PC-3 (cell line): ENCODE data around the gene CDK7. TPM values are rescaled to one million over a fixed set of nuclear protein-coding genes. Genes with fewer than 3 reads are reported as not detected.

Experiments
- ATAC-seq: fragments of 200-7000 bp; cut with Tn5 transposase; 2 replicates; pipeline ENCODE4 v1.9.1; 2020; ENCODE audit warnings: mild to moderate bottlenecking, moderate library complexity
- BruUV-seq: library from RNA; stranded (reverse); fragments of 400-500 nt; replicated peaks from 2 replicates; lab custom pipeline; 2021; lab: Mats Ljungman, UMichigan
- CTCF ChIA-PET: fragments of 300-600 bp; sonication (Branson Sonifier 250); formaldehyde crosslinking; loops from one replicate; lab custom pipeline; 2022; ENCODE audit warnings: antibody characterized with exemption; lab: Charles Lee
- POLR2A ChIA-PET: fragments of 300-600 bp; sonication (Branson Sonifier 250); formaldehyde crosslinking; loops from one replicate; lab custom pipeline; 2022; ENCODE audit warnings: antibody characterized with exemption; ENCODE audit not compliant: unreplicated experiment; lab: Charles Lee
- DNase-seq: peaks from one replicate; pipeline ENCODE4 v3.0.0-alpha.2; 2015
- H2AFZ ChIP-seq: fragments of 300-600 bp; sonication (generic); 2 replicates; pipeline ENCODE4 v1.6.0; 2016; ENCODE audit warnings: antibody characterized with exemption, low read length
- H3F3A ChIP-seq: fragments of 300-600 bp; sonication (generic); one replicate; pipeline ENCODE4 v1.6.0; 2017; ENCODE audit warnings: antibody characterized with exemption, low read length, control low read depth, mild to moderate bottlenecking; ENCODE audit not compliant: unreplicated experiment
- H3K27ac ChIP-seq: fragments of 300-600 bp; sonication (generic); 2 replicates; pipeline ENCODE4 v1.5.1; 2016; ENCODE audit warnings: mild to moderate bottlenecking, low read length
- H3K27me3 ChIP-seq: fragments of 300-600 bp; sonication (generic); 2 replicates; pipeline ENCODE4 v1.6.1; 2016; ENCODE audit warnings: low read length, mixed read lengths
- H3K36me3 ChIP-seq: fragments of 300-600 bp; sonication (generic); 2 replicates; pipeline ENCODE4 v1.6.1; 2016; ENCODE audit warnings: low read depth, mixed run types, low read length, mixed read lengths
- H3K4me1 ChIP-seq: fragments of 300-600 bp; sonication (generic); 2 replicates; pipeline ENCODE4 v1.5.1; 2016; ENCODE audit warnings: low read length; ENCODE audit not compliant: insufficient read depth
- H3K4me2 ChIP-seq: fragments of 300-600 bp; sonication (generic); 2 replicates; pipeline ENCODE4 v1.6.0; 2016; ENCODE audit warnings: low read length
- H3K4me3 ChIP-seq: fragments of 300-600 bp; sonication (generic); 2 replicates; pipeline ENCODE4 v1.5.1; 2016; ENCODE audit warnings: mild to moderate bottlenecking, low read length, mixed read lengths
- H3K79me2 ChIP-seq: fragments of 300-600 bp; sonication (generic); 2 replicates; pipeline ENCODE4 v1.6.1; 2017; ENCODE audit warnings: low read length, mixed read lengths
- H3K9ac ChIP-seq: fragments of 300-600 bp; sonication (generic); 2 replicates; pipeline ENCODE4 v1.6.0; 2016; ENCODE audit warnings: mild to moderate bottlenecking, low read length
- H3K9me2 ChIP-seq: fragments of 300-600 bp; sonication (generic); replicated peaks from 2 replicates; pipeline ENCODE4 v1.6.1; 2016; ENCODE audit warnings: mixed run types, low read length, mixed read lengths
- H3K9me3 ChIP-seq: fragments of 300-600 bp; sonication (generic); 2 replicates; pipeline ENCODE4 v1.6.1; 2016; ENCODE audit warnings: low read length, mixed read lengths
- H4K20me1 ChIP-seq: fragments of 300-600 bp; sonication (generic); 2 replicates; pipeline ENCODE4 v1.6.1; 2016; ENCODE audit warnings: low read length, mixed read lengths
- EZH2 ChIP-seq: fragments of 300-600 bp; sonication (generic); IDR thresholded peaks from one replicate; pipeline ENCODE4 v1.6.1; 2017; ENCODE audit warnings: antibody characterized with exemption, mild to moderate bottlenecking, low read length; ENCODE audit not compliant: unreplicated experiment
- EZH2phosphoT487 ChIP-seq: fragments of 300-600 bp; sonication (generic); IDR thresholded peaks from 2 replicates; pipeline ENCODE4 v1.6.1; 2018; ENCODE audit warnings: mild to moderate bottlenecking, antibody characterized with exemption, low read length, borderline replicate concordance
- intact Hi-C: fragments of 100-400 bp; cut with micrococcal nuclease; formaldehyde crosslinking; loops from 2 replicates; pipeline ENCODE4 v1.9.0; 2023
- total RNA-seq: library from RNA; depleted of rRNA; stranded (reverse); fragments of >200 nt; gene quantifications from 2 replicates; pipeline ENCODE4 v1.2.3, GENCODE V29; 2014
- TF ChIP-seq, protein P1 (sequence below): fragments of 300-600 bp; sonication (generic); conservative IDR thresholded peaks from 2 replicates; pipeline ENCODE4 v1.5.1; 2017; ENCODE audit warnings: antibody characterized with exemption, low read depth, mild to moderate bottlenecking, low read length

Gene CDK7
- total RNA-seq, 1 experiment from 2014 or later, result 26.6 TPM

DNA sequence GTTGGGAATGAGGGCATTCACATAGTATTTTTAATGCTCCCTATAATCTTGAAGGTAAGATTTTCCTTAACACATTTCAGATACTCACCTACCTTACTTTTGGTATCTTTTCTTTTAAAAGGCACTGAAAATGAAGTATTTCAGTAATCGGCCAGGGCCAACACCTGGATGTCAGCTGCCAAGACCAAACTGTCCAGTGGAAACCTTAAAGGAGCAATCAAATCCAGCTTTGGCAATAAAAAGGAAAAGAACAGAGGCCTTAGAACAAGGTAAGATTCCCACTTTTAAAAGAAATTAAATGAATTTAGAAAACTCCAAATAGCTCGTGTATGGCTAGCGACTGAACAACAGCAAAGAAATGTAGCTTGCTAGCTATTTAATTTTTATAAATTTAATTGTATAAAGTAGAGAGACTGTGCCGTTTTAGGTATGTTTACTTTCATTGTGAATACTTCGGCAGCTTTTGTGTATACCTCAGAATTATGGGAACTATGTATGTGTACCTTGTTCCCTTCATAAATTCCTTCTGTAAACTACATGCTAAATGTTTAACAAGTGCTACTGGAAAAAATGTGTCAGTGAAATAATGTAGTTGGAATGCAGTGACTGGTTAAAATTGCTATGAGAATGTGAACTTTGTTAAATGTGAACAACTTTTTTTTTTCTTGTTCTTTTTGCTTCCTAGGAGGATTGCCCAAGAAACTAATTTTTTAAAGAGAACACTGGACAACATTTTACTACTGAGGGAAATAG lies 41.9 kb downstream of the CDK7 start:
- no TSS peak for BruUV-seq
- ATAC-seq (no peak), DNase-seq (peak; percentile 2)
- Histone ChIP-seq H3K9me2 (no peaks in the 10 kb centered on the region), H3K27ac (no peak overlapping the region), H3K27me3 (no peaks in the 10 kb centered on the region), H3F3A (no peaks in the 10 kb centered on the region), H3K9ac (no peak overlapping the region), H2AFZ (no peak overlapping the region), H3K79me2 (no peaks in the 10 kb centered on the region), H3K9me3 (no peaks in the 10 kb centered on the region), H3K36me3 (peaks cover 13% of the 10 kb centered on the region; the same call in 1 of the 2 replicates), H4K20me1 (no peaks in the 10 kb centered on the region), H3K4me3 (no peak overlapping the region), H3K4me1 (no peaks in the 10 kb centered on the region), H3K4me2 (no peak overlapping the region)
- CTCF ChIA-PET, result no interaction called here
- no peak for TF ChIP-seq EZH2
- intact Hi-C loops, result no loop called here
- POLR2A ChIA-PET, result no interaction called here

DNA sequence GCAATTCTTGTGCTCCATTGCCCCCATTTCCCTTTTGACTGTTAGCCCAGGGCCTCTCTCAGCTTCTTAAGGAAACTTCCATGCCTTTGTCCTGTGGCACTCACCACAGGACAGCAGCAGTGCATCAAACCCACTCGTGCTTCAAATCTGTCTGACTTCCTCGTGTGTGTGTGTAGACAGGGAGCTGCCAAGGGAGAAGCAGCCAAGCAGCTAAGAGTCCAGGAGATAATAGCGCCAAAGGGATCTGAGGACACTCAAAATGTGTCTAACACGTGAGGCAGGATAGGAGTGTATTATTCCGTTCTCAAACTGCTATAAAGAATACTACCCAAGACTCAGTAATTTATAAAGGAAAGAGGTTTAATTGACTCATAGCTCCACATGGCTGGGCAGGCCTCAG lies 44.8 kb downstream of the CDK7 start:
- H4K20me1 ChIP-seq, result no peaks in the 10 kb centered on the region
- no peak overlapping the region for H3K9ac ChIP-seq
- no peaks in the 10 kb centered on the region for H3K9me3 ChIP-seq
- POLR2A ChIA-PET, result no interaction called here
- no peaks in the 10 kb centered on the region; the same call in 1 of the 2 replicates for H3K36me3 ChIP-seq
- no peak overlapping the region for H3K4me2 ChIP-seq
- TF ChIP-seq, protein P1, sequence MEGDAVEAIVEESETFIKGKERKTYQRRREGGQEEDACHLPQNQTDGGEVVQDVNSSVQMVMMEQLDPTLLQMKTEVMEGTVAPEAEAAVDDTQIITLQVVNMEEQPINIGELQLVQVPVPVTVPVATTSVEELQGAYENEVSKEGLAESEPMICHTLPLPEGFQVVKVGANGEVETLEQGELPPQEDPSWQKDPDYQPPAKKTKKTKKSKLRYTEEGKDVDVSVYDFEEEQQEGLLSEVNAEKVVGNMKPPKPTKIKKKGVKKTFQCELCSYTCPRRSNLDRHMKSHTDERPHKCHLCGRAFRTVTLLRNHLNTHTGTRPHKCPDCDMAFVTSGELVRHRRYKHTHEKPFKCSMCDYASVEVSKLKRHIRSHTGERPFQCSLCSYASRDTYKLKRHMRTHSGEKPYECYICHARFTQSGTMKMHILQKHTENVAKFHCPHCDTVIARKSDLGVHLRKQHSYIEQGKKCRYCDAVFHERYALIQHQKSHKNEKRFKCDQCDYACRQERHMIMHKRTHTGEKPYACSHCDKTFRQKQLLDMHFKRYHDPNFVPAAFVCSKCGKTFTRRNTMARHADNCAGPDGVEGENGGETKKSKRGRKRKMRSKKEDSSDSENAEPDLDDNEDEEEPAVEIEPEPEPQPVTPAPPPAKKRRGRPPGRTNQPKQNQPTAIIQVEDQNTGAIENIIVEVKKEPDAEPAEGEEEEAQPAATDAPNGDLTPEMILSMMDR, result no peak
- TF ChIP-seq EZH2phosphoT487 (no peak), EZH2 (no peak)
- H3K4me3 ChIP-seq, result no peak overlapping the region
- intact Hi-C loops, result no loop called here
- no TSS peak for BruUV-seq
- no peaks in the 10 kb centered on the region for H3K79me2 ChIP-seq
- no peaks in the 10 kb centered on the region for H3F3A ChIP-seq
- no peaks in the 10 kb centered on the region for H3K4me1 ChIP-seq
- CTCF ChIA-PET, result no interaction called here
- H3K9me2 ChIP-seq, result no peaks in the 10 kb centered on the region
- H2AFZ ChIP-seq, result no peak overlapping the region
- DNase-seq, result no peak
- H3K27ac ChIP-seq, result no peak overlapping the region
- no peak for ATAC-seq
- H3K27me3 ChIP-seq, result no peaks in the 10 kb centered on the region

DNA sequence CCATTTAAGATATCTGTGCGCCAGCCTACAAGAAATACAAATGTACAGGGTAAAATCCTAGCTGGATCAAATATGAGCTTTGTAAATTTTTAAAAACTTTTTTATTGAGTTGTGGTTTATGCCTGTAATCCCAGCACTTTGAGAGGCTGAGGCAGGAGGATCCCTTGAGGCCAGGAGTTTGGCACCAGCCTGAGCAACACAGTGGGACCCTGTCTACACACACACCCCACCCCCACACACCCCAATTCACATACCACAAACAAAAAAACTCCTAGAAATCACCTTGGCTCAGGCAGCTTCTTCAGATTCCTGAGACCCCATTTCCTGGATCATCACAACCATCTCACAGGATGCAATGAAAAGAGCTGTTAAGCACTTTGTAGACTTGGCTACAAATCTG lies 46.4 kb downstream of the CDK7 start:
- POLR2A ChIA-PET, result no interaction called here

More for the DNA sequence above, 46.4 kb downstream of the CDK7 start:
- Histone ChIP-seq H3K27ac (no peak overlapping the region), H3K9ac (no peak overlapping the region), H3K9me3 (no peaks in the 10 kb centered on the region), H3K4me3 (no peak overlapping the region), H4K20me1 (no peaks in the 10 kb centered on the region), H3K4me1 (no peaks in the 10 kb centered on the region), H3K79me2 (no peaks in the 10 kb centered on the region), H2AFZ (no peak overlapping the region), H3K4me2 (no peak overlapping the region), H3K27me3 (no peaks in the 10 kb centered on the region), H3K9me2 (no peaks in the 10 kb centered on the region), H3K36me3 (no peaks in the 10 kb centered on the region; the same call in 1 of the 2 replicates), H3F3A (no peaks in the 10 kb centered on the region)
- TF ChIP-seq, protein P1, result no peak
- no peak for TF ChIP-seq EZH2
- TF ChIP-seq EZH2phosphoT487, result no peak
- no peak for DNase-seq
- no TSS peak for BruUV-seq
- no peak for ATAC-seq
- intact Hi-C loops, result no loop called here
- CTCF ChIA-PET, result no interaction called here
